NT2/D1 (cell line): ENCODE measurements around the gene WFIKKN2.

ENCODE experiments used
- DNase-seq: peaks from one replicate; pipeline ENCODE4 v3.0.0-alpha.2; 2011; ENCODE audit warnings: low read depth, low spot score
- H3K27me3 ChIP-seq: 2 replicates; pipeline ENCODE4 v1.6.0; 2011; ENCODE audit warnings: mild to moderate bottlenecking; ENCODE audit not compliant: insufficient read length, insufficient read depth
- H3K36me3 ChIP-seq: 2 replicates; pipeline ENCODE4 v1.6.1; 2011; ENCODE audit warnings: mild to moderate bottlenecking, low read length, mixed read lengths; ENCODE audit not compliant: insufficient read depth, insufficient read length
- H3K4me1 ChIP-seq: 2 replicates; pipeline ENCODE4 v1.5.1; 2011; ENCODE audit not compliant: insufficient read depth, insufficient read length
- H3K4me3 ChIP-seq: 2 replicates; pipeline ENCODE4 v1.5.1; 2011; ENCODE audit warnings: low read depth; ENCODE audit not compliant: insufficient read length
- H3K9ac ChIP-seq: 2 replicates; pipeline ENCODE4 v1.6.0; 2011; ENCODE audit warnings: low read depth; ENCODE audit not compliant: insufficient read length
- H3K9me3 ChIP-seq: 2 replicates; pipeline ENCODE4 v1.5.1; 2011; ENCODE audit warnings: mild to moderate bottlenecking, low read length; ENCODE audit not compliant: insufficient read depth
- SUZ12 ChIP-seq: IDR thresholded peaks from 2 replicates; pipeline ENCODE4 v1.6.1; 2011; ENCODE audit not compliant: insufficient read length, insufficient read depth; ENCODE audit errors: extremely low read depth
- YY1 ChIP-seq: IDR thresholded peaks from 2 replicates; pipeline ENCODE4 v1.6.1; 2011; ENCODE audit not compliant: insufficient read length, insufficient read depth
- ZNF274 ChIP-seq: IDR thresholded peaks from 2 replicates; pipeline ENCODE4 v1.6.1; 2011; ENCODE audit warnings: mild to moderate bottlenecking, low read depth, low read length

The WFIKKN2 gene

GRCh38 chr17:50861334-50861676, 25.9 kb downstream of the WFIKKN2 start:
- Histone ChIP-seq H3K36me3 (peaks cover 29% of the 10 kb centered on the region), H3K4me3 (no peak overlapping the region), H3K4me1 (peaks cover 3% of the 10 kb centered on the region), H3K9me3 (no peaks in the 10 kb centered on the region), H3K9ac (no peak overlapping the region), H3K27me3 (no peaks in the 10 kb centered on the region)
- TF ChIP-seq YY1, result no peak
- no peak for TF ChIP-seq ZNF274
- TF ChIP-seq SUZ12, result no peak
- no peak for DNase-seq

GRCh38 chr17:50861822-50862528, 26.6 kb downstream of the WFIKKN2 start:
- no peaks in the 10 kb centered on the region for H3K27me3 ChIP-seq
- H3K9me3 ChIP-seq, result no peaks in the 10 kb centered on the region
- no peak for DNase-seq
- peaks cover 29% of the 10 kb centered on the region for H3K36me3 ChIP-seq
- peaks cover 3% of the 10 kb centered on the region for H3K4me1 ChIP-seq
- no peak overlapping the region for H3K9ac ChIP-seq
- TF ChIP-seq ZNF274, result no peak
- TF ChIP-seq YY1, result no peak
- no peak for TF ChIP-seq SUZ12
- H3K4me3 ChIP-seq, result no peak overlapping the region

- Histone ChIP-seq H3K4me3 (no peak overlapping the region), H3K9ac (no peak overlapping the region), H3K27me3 (no peaks in the 10 kb centered on the region), H3K9me3 (no peaks in the 10 kb centered on the region), H3K4me1 (peaks cover 3% of the 10 kb centered on the region), H3K36me3 (peaks cover 29% of the 10 kb centered on the region)
- TF ChIP-seq YY1, result no peak
- no peak for TF ChIP-seq SUZ12
- no peak for TF ChIP-seq ZNF274
- DNase-seq, result peak; percentile 32
These were observed 27.9 kb downstream of the WFIKKN2 start for GRCh38 chr17:50863221-50863843.

- Histone ChIP-seq H3K4me3 (no peak overlapping the region), H3K9ac (no peak overlapping the region), H3K27me3 (no peaks in the 10 kb centered on the region), H3K9me3 (no peaks in the 10 kb centered on the region), H3K36me3 (peaks cover 29% of the 10 kb centered on the region), H3K4me1 (peaks cover 3% of the 10 kb centered on the region)
- DNase-seq, result no peak
- no peak for TF ChIP-seq SUZ12
- TF ChIP-seq ZNF274, result no peak
- no peak for TF ChIP-seq YY1
These were observed 28.5 kb downstream of the WFIKKN2 start for GRCh38 chr17:50863931-50864330.

- TF ChIP-seq SUZ12, result no peak
- no peak for TF ChIP-seq ZNF274
- TF ChIP-seq YY1, result no peak
- DNase-seq, result no peak
- no peaks in the 10 kb centered on the region for H3K27me3 ChIP-seq
These were observed 29.3 kb downstream of the WFIKKN2 start for GRCh38 chr17:50864747-50865059.

GRCh38 chr17:50865060-50865867, 29.9 kb downstream of the WFIKKN2 start:
- Histone ChIP-seq H3K27me3 (no peaks in the 10 kb centered on the region), H3K9me3 (no peaks in the 10 kb centered on the region), H3K9ac (peak overlapping the region; percentile 93), H3K4me1 (peaks cover 3% of the 10 kb centered on the region), H3K36me3 (peaks cover 29% of the 10 kb centered on the region), H3K4me3 (peak overlapping the region; percentile 58)
- TF ChIP-seq ZNF274 (no peak), SUZ12 (no peak), YY1 (no peak)
- peak; percentile 28 for DNase-seq

More at GRCh38 chr17:50864747-50865059, 29.3 kb downstream of the WFIKKN2 start:
- peak overlapping the region; percentile 58 for H3K4me3 ChIP-seq
- peak overlapping the region; percentile 93 for H3K9ac ChIP-seq
- H3K4me1 ChIP-seq, result peaks cover 3% of the 10 kb centered on the region
- no peaks in the 10 kb centered on the region for H3K9me3 ChIP-seq
- peaks cover 29% of the 10 kb centered on the region for H3K36me3 ChIP-seq

GRCh38 chr17:50865868-50866260, 30.5 kb downstream of the WFIKKN2 start:
- Histone ChIP-seq H3K36me3 (peaks cover 29% of the 10 kb centered on the region), H3K4me3 (peak overlapping the region; percentile 58), H3K9ac (peak overlapping the region; percentile 93), H3K27me3 (no peaks in the 10 kb centered on the region), H3K4me1 (peaks cover 3% of the 10 kb centered on the region), H3K9me3 (no peaks in the 10 kb centered on the region)
- TF ChIP-seq SUZ12 (no peak), YY1 (no peak), ZNF274 (no peak)
- peak; percentile 22 for DNase-seq
